Adrenal gland (tissue), 5 donors: ENCODE results near the gene CYFIP1.

ENCODE experiments used
- POLR2A ChIP-seq, 2 donors: fragments of 450-650 bp; IDR thresholded peaks; one replicate each; pipeline ENCODE4 v1.6.1; 2017; ENCODE audit warnings: antibody characterized with exemption in 2 of 2, mild to moderate bottlenecking in 2 of 2, moderate library complexity in 1 of 2
- TF ChIP-seq, protein P1 (sequence below), 6 experiments: fragments of 450-650 bp in 4 of 6; fragments of 200-600 bp in 2 of 6; sonication (generic) in 1 of 6; IDR thresholded peaks; 1 replicate in 5 of 6; 2 replicates in 1 of 6; pipeline versions ENCODE4 v1.5.1 to v1.8.0; 2016 to 2021; ENCODE audit warnings: antibody characterized with exemption in 6 of 6, mild to moderate bottlenecking in 2 of 6, moderate library complexity in 1 of 6
- donor health status: DM: no; HTN: no; CAD: no.

DNA sequence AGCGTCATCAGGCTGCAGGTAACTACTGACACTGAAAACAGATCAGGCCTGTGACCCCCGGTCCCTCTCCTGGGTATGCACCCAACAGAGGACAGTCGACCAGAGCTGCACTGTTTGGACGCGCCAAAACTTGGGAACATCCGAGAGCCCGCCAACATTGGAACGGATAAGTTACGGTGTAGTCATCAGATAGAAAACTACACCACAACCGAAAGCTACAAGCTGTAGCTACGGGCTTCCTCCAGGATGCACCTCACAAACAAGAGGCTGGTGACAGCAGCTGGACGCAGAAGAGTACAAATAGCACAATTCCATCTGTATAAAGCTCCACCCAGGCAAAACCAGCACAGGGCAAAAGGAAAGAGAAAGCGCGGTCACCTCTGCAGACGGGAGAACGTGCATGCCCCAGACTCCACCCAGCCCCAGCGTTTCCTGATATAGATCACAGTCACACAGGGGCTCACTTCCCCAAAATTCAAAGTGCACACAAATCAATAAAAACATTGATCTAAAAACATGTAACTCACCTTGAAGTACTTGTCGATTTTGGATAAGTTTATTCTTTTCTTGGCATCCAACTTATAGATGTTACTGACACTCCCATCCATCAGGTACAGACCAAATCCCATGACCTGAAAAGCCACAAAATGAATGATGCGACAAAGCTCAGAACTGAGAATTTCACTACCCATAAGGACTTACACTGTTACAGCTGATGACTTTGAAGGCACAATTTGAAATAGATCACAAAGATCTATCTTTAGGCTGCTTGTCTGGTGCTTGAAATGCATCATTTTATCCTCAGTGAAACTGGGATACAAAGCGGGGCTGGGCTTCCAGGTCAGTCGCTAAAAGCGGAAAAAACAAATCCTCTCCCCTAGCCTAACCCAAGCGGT, 43.3 kb downstream of the CYFIP1 start:
- TF ChIP-seq, protein P1, sequence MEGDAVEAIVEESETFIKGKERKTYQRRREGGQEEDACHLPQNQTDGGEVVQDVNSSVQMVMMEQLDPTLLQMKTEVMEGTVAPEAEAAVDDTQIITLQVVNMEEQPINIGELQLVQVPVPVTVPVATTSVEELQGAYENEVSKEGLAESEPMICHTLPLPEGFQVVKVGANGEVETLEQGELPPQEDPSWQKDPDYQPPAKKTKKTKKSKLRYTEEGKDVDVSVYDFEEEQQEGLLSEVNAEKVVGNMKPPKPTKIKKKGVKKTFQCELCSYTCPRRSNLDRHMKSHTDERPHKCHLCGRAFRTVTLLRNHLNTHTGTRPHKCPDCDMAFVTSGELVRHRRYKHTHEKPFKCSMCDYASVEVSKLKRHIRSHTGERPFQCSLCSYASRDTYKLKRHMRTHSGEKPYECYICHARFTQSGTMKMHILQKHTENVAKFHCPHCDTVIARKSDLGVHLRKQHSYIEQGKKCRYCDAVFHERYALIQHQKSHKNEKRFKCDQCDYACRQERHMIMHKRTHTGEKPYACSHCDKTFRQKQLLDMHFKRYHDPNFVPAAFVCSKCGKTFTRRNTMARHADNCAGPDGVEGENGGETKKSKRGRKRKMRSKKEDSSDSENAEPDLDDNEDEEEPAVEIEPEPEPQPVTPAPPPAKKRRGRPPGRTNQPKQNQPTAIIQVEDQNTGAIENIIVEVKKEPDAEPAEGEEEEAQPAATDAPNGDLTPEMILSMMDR (IDR thresholded peaks at IDR 0.05): no peak
- TF ChIP-seq POLR2A (IDR thresholded peaks at IDR 0.05): no peak
